AG04449 (cell line): Measurements from ENCODE around the gene KLF13.

Source experiments
- CTCF ChIA-PET: fragments of 350-600 bp; formaldehyde crosslinking; extraction: SDS; loops from one replicate; lab custom pipeline; 2021; ENCODE audit warnings: antibody characterized with exemption; lab: Yijun Ruan, JAX
- POLR2A ChIA-PET: fragments of 400-600, 350-600 bp; formaldehyde crosslinking; extraction: SDS; loops from one replicate; lab custom pipeline; 2020; ENCODE audit warnings: antibody characterized with exemption, inconsistent platforms; lab: Yijun Ruan, JAX
- DNase-seq: peaks from one replicate; pipeline ENCODE4 v3.0.0-alpha.2; 2010; ENCODE audit warnings: low read depth, low spot score
- H3K4me3 ChIP-seq: 2 replicates; pipeline ENCODE4 v1.5.1; 2011; ENCODE audit warnings: low read depth, mild to moderate bottlenecking, control low read depth, low read length
- CTCF ChIP-seq: IDR thresholded peaks from one replicate; pipeline ENCODE4 v1.5.1; 2011; ENCODE audit warnings: mild to moderate bottlenecking, moderate library complexity, low read length, control low read depth, inconsistent platforms; ENCODE audit not compliant: insufficient read depth; ENCODE audit errors: missing control alignments

Gene KLF13

GRCh38 chr15:31345606-31346366 is 19.2 kb downstream of the KLF13 start:
- no peak for DNase-seq
- no peak overlapping the region for H3K4me3 ChIP-seq
- ChIA-PET POLR2A (no interaction called here), CTCF (no interaction called here)
- TF ChIP-seq CTCF, result no peak

- DNase-seq, result no peak
- no peak for TF ChIP-seq CTCF
- H3K4me3 ChIP-seq, result no peak overlapping the region
- POLR2A ChIA-PET, result no interaction called here
- CTCF ChIA-PET, result interaction anchor here (1.7 kb wide), 1 partner anchor 143 kb away, joined by 9 read pairs; no protein-coding TSS in a partner anchor
Measured at GRCh38 chr15:31346367-31347066, 19.9 kb downstream of the KLF13 start.

- ChIA-PET CTCF (interaction anchor here (1.7 kb wide), 1 partner anchor 142 kb away, joined by 9 read pairs; no protein-coding TSS in a partner anchor), POLR2A (no interaction called here)
- no peak for DNase-seq
- TF ChIP-seq CTCF, result no peak
- no peak overlapping the region for H3K4me3 ChIP-seq
Measured at GRCh38 chr15:31347067-31347975, 20.7 kb downstream of the KLF13 start.

- no peak overlapping the region for H3K4me3 ChIP-seq
- no peak for TF ChIP-seq CTCF
- DNase-seq, result no peak
- CTCF ChIA-PET, result interaction anchor here (0.7 to 1.7 kb wide), 4 partner anchors 9 to 141 kb away, joined by 3 to 9 read pairs (median 3); no protein-coding TSS in a partner anchor
- POLR2A ChIA-PET, result no interaction called here
Measured at GRCh38 chr15:31347981-31348803, 21.6 kb downstream of the KLF13 start.

GRCh38 chr15:31349233-31350141 is 22.9 kb downstream of the KLF13 start:
- no peak overlapping the region for H3K4me3 ChIP-seq
- TF ChIP-seq CTCF, result no peak
- no peak for DNase-seq
- CTCF ChIA-PET, result interaction anchor here (1.1 to 1.5 kb wide), 3 partner anchors 10 to 139 kb away, joined by 3 to 7 read pairs (median 3); no protein-coding TSS in a partner anchor
- POLR2A ChIA-PET, result no interaction called here
